Measurements from ENCODE around the gene GJB2. TPM values are rescaled to one million over a fixed set of nuclear protein-coding genes. Genes with fewer than 3 reads are reported as not detected.

Gene GJB2
- total RNA-seq, 3 donors from 2014 or later = 18.1 to 45.4 (median 42.9) TPM

DNA sequence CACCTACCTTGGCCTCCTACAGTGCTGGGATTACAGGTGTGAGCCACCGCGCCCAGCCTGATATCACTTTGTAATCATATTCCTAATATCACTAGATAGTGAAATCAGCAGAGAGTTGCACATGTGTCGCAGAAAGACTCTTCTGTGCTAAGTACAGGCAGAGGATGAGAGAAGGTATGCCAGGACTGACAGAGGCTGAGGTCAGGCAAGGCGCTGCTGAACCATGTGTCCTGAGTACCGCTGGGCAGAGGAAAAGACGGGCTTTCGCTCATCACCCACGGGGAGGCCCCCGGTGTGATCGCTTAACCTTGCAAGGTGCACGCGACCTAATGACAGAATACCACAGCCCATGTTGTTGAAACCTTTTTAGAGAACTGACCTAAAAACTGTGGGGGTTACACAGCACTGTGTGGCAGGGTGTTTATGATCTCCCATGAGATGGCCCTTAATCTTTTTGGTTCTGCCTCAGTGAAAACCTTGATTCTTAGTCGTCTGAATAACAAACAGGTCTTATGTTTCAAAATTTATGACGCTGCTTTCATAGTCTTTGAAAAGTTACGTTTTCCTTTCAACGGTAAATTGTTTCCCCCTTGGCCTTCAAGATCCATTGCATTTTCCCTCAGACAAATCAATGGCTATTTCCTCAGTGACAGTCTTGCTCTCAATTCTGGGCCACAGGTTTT, 44.1 kb downstream of the GJB2 start:
- Histone ChIP-seq H3K36me3 (ENCODE audit: low read depth) (no peaks in the 10 kb centered on the region), H3K4me1 (ENCODE audit: low read depth) (no peaks in the 10 kb centered on the region), H3K4me3 (no peak overlapping the region), H3K9me3 (no peaks in the 10 kb centered on the region)
- TF ChIP-seq, protein P1, sequence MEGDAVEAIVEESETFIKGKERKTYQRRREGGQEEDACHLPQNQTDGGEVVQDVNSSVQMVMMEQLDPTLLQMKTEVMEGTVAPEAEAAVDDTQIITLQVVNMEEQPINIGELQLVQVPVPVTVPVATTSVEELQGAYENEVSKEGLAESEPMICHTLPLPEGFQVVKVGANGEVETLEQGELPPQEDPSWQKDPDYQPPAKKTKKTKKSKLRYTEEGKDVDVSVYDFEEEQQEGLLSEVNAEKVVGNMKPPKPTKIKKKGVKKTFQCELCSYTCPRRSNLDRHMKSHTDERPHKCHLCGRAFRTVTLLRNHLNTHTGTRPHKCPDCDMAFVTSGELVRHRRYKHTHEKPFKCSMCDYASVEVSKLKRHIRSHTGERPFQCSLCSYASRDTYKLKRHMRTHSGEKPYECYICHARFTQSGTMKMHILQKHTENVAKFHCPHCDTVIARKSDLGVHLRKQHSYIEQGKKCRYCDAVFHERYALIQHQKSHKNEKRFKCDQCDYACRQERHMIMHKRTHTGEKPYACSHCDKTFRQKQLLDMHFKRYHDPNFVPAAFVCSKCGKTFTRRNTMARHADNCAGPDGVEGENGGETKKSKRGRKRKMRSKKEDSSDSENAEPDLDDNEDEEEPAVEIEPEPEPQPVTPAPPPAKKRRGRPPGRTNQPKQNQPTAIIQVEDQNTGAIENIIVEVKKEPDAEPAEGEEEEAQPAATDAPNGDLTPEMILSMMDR (IDR thresholded peaks at IDR 0.05) = no peak
- intact Hi-C loops (cut with DNase I, micrococcal nuclease) = no loop called here
- DNase-seq = no peak
- ATAC-seq = no peak

DNA sequence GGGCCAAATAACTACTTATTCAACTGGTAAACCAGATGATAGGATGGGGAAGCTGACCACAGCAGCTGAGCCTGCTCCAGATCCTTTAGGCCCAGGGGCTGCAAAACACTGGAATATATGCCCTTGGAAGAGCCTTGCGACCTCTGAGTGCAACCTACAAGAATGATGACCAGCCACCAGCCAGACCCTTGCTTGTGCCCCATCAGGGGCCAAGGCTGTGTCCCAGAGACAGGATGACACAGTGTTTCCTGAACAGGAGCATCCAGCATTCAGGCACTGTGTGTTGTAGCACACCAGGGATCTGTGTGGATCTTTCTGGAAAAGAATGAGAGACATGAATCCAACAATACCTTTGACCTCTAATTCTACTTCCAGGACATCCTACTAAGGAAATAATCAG, 46.4 kb downstream of the GJB2 start:
- no peaks in the 10 kb centered on the region for H3K9me3 ChIP-seq
- TF ChIP-seq, protein P1 (IDR thresholded peaks at IDR 0.05) = no peak
- ATAC-seq (no peak), DNase-seq (no peak)
- intact Hi-C loops (cut with DNase I, micrococcal nuclease) = no loop called here
- H3K4me3 ChIP-seq = no peak overlapping the region
- no peaks in the 10 kb centered on the region for H3K4me1 ChIP-seq (ENCODE audit: low read depth)
- H3K36me3 ChIP-seq (ENCODE audit: low read depth) = no peaks in the 10 kb centered on the region

DNA sequence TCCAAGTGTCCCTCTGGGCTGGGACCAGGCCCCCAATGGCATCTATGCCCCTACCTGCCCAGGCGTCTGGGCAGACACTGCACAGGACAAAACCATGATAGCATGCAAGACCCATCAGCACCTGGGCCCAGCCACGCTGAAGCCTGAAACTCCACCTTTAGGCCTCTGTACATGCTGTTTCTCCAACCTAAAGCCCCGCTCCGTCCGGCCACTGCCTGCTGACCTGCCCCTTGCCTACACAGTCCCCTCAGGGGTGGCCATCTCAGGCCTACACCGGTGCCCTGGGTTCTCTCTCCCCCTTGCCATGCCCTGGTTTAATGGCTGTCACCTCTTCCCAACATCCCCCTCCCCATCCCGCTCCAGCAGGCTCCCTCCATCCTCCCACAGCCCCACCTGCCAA, 47.2 kb downstream of the GJB2 start:
- ATAC-seq (no peak), DNase-seq (no peak)
- no peaks in the 10 kb centered on the region for H3K4me1 ChIP-seq (ENCODE audit: low read depth)
- no peaks in the 10 kb centered on the region for H3K36me3 ChIP-seq (ENCODE audit: low read depth)
- TF ChIP-seq, protein P1 (IDR thresholded peaks at IDR 0.05) = no peak
- no peaks in the 10 kb centered on the region for H3K9me3 ChIP-seq
- H3K4me3 ChIP-seq = no peak overlapping the region
- intact Hi-C loops (cut with DNase I, micrococcal nuclease) = no loop called here

DNA sequence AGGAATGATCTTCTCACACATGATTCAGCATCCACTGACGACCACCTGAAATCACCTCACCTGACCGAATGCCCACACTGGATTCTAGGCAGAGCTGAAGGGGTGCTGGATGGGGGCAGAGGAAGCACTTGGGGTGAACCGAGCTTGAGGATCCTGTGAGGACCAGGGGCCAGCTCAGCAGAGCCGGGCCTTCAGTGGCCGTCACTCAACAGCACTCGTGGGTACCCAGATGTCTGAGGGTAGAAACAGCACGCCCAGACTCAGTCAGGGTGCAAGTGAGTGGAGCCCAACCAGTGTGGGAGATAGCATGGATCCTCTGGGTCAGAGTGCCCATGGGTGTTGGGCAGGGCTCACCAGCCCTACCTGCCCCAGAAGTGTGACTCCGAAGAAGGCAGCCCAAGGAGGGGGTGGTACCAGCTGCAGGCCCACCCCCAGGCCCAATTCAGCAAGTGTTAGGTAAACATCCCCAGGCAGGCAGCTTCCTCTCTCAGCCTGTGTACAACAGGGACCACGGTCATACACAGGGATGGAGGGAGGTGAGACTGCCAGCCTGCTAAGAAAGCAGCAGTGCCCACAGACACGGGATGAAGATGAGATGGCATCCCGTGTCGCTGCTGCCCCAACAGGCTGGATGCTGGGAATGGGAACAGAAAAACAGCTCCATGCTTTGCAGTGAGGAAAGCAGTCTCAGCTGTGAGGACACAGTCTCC, 48.4 kb downstream of the GJB2 start:
- Histone ChIP-seq H3K4me1 (ENCODE audit: low read depth) (no peaks in the 10 kb centered on the region), H3K9me3 (no peaks in the 10 kb centered on the region), H3K4me3 (no peak overlapping the region), H3K36me3 (ENCODE audit: low read depth) (no peaks in the 10 kb centered on the region)
- ATAC-seq = no peak
- DNase-seq = no peak
- intact Hi-C loops (cut with DNase I, micrococcal nuclease) = no loop called here
- TF ChIP-seq, protein P1 (IDR thresholded peaks at IDR 0.05) = no peak

DNA sequence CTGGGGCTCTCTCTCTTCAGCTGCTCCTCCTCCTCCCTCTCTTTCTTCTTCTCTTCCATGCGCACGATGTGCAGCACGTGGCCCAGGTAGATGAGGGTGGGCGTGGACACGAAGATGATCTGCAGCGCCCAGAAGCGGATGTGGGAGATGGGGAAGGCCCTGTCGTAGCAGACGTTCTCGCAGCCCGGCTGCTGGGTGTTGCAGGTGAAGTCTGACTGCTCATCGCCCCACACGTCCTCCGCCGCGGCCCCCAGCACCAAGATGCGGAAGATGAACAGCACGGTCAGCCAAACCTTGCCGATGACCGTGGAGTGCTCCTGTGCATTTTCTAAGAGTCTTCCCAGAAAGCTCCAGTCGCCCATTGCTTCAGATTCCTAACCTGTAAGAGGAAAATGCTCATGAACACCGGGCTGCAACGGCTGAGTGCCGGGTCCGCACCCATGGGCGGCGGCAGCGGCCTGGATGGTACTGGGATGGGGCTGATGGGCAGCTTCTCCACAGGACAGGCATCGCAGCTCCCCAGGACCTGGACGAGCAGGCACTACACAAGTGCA, 49.7 kb downstream of the GJB2 start:
- TF ChIP-seq, protein P1 (IDR thresholded peaks at IDR 0.05) = no peak
- Histone ChIP-seq H3K9me3 (no peaks in the 10 kb centered on the region), H3K36me3 (ENCODE audit: low read depth) (no peaks in the 10 kb centered on the region), H3K4me1 (ENCODE audit: low read depth) (no peaks in the 10 kb centered on the region), H3K4me3 (no peak overlapping the region)
- ATAC-seq (no peak), DNase-seq (no peak)
- intact Hi-C loops (cut with DNase I, micrococcal nuclease) = no loop called here

All from mucosa of descending colon (tissue), 3 donors.